NB4 (cell line): ENCODE measurements around the gene ZNF276.

Experiments used
- DNase-seq: peaks from one replicate; pipeline ENCODE4 v3.0.0; 2010; ENCODE audit warnings: low read depth
- H3K4me3 ChIP-seq: one replicate; pipeline ENCODE4 v1.5.1; 2011; ENCODE audit warnings: mild to moderate bottlenecking, low read depth, low read length, moderate library complexity
- MYC ChIP-seq: IDR thresholded peaks from 2 replicates; pipeline ENCODE4 v1.6.1; 2011; ENCODE audit warnings: low read depth, low read length
- POLR2A ChIP-seq: IDR thresholded peaks from 2 replicates; pipeline ENCODE4 v1.6.1; 2011; ENCODE audit warnings: mild to moderate bottlenecking; ENCODE audit not compliant: insufficient read length; ENCODE audit errors: extremely low read depth
- TF ChIP-seq, protein P1 (sequence below): IDR thresholded peaks from one replicate; pipeline ENCODE4 v1.5.1; 2012; ENCODE audit warnings: low read depth, low read length
- TF ChIP-seq, protein P2 (sequence below): IDR thresholded peaks from 2 replicates; pipeline ENCODE4 v1.6.1; 2011; ENCODE audit warnings: low read depth, low read length

Gene ZNF276

DNA sequence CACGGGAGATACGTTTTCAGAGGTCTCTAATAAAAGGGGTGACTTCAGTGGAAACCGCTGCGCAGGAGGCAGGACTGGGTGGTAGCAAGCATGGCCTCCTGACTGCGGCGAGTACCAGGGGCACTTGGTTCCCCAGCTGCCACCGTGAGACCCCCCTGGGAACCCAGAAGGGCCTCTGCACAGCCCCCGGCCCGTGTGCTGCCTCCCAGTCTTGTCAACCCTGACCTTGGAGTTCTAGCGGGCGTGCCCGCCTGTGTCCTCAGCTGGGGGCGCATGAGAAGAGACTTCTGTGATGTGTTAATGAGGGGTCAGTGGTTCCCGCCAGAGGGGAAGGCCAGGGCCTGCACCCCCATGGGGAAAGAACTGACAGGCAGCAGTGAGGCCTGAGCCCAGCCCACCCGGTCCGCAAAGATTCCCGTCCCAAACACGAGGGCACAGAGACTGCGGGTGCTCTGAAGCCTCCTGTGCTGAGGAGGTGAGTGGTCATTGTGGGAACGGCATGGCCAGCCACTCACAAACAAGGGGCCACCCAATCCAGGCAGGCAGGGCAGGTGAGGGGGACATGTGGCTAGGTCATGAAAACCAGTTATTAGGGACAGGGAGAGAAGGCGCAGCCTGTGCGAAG lies 9.4 kb downstream of the ZNF276 start:
- no peak for DNase-seq
- no peak overlapping the region for H3K4me3 ChIP-seq
- TF ChIP-seq, protein P1, sequence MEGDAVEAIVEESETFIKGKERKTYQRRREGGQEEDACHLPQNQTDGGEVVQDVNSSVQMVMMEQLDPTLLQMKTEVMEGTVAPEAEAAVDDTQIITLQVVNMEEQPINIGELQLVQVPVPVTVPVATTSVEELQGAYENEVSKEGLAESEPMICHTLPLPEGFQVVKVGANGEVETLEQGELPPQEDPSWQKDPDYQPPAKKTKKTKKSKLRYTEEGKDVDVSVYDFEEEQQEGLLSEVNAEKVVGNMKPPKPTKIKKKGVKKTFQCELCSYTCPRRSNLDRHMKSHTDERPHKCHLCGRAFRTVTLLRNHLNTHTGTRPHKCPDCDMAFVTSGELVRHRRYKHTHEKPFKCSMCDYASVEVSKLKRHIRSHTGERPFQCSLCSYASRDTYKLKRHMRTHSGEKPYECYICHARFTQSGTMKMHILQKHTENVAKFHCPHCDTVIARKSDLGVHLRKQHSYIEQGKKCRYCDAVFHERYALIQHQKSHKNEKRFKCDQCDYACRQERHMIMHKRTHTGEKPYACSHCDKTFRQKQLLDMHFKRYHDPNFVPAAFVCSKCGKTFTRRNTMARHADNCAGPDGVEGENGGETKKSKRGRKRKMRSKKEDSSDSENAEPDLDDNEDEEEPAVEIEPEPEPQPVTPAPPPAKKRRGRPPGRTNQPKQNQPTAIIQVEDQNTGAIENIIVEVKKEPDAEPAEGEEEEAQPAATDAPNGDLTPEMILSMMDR, result no peak
- no peak for TF ChIP-seq POLR2A
- no peak for TF ChIP-seq MYC
- TF ChIP-seq, protein P2, sequence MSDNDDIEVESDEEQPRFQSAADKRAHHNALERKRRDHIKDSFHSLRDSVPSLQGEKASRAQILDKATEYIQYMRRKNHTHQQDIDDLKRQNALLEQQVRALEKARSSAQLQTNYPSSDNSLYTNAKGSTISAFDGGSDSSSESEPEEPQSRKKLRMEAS, result no peak

DNA sequence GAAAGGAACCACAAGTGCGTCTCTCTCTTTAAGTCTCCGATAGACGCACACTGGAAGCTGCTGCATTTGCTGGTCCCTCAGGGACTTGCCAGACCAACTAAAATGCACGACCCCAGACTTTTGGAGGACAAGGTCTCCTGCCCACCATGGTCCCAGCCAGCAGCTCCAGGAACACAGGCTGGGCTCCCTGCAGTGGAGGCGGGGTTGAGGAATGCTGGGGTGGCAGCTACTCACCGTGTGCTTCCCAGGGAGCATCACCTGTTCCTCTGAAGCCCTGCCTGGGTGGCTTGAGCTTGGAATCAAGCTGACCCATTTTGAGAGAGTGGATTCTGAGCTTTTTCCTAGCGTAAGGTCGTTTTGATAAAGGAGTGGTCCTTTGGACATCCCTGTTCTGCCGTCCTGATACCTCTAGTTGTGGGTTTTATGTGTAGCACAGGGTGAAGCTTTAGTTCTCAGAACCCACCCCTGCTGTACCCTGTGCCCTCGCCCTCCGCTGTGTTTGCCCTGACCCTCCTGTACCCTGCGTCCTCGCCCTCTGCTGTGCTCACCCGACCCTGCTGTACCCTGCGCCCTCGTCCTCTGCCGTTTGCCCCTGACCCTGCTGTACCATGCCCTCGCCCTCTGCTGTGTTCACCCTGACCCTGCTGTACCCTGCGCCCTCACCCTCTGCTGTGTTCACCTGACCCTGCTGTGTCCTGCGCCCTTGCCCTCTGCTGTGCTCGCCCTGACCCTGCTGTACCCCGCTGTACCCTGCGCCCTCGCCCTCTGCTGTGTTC lies 11.0 kb downstream of the ZNF276 start:
- DNase-seq, result peak; percentile 12
- H3K4me3 ChIP-seq, result no peak overlapping the region
- TF ChIP-seq, protein P2, result no peak
- TF ChIP-seq MYC (no peak), POLR2A (no peak)
- TF ChIP-seq, protein P1, result no peak

DNA sequence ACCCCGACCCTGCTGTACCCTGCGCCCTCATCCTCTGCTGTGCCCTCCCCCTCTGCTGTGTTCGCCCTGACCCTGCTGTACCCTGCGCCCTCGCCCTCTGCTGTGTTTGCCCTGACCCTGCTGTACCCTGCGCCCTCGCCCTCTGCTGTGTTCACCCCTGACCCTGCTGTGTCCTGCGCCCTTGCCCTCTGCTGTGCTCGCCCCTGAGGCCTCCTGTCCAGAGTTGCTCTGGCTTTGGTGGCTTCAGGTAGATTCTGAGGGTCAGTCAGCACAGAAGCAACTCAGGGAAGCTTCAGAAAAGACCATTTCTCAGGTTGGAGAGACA lies 11.5 kb downstream of the ZNF276 start:
- DNase-seq, result no peak
- TF ChIP-seq POLR2A, result no peak
- TF ChIP-seq, protein P2, result no peak
- no peak for TF ChIP-seq MYC
- TF ChIP-seq, protein P1, result no peak
- no peak overlapping the region for H3K4me3 ChIP-seq

DNA sequence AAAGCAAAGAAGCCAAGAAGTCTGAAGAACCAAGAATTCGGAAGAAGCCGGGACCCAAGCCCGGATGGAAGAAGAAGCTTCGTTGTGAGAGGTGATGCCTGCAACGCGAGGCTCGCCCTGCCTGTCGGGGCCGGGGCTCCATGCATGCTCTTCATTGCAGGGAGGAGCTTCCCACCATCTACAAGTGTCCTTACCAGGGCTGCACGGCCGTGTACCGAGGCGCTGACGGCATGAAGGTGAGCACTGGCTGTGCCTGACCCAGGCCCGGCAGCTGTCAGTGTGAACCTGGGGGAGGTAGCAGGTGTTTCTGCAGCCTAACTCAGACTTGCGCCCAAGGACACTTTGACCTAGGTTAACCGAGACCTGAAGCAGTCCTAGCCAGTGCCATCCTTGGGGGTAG lies 12.0 kb downstream of the ZNF276 start:
- TF ChIP-seq, protein P1, result no peak
- TF ChIP-seq, protein P2, result no peak
- TF ChIP-seq POLR2A (no peak), MYC (no peak)
- H3K4me3 ChIP-seq, result no peak overlapping the region
- no peak for DNase-seq

DNA sequence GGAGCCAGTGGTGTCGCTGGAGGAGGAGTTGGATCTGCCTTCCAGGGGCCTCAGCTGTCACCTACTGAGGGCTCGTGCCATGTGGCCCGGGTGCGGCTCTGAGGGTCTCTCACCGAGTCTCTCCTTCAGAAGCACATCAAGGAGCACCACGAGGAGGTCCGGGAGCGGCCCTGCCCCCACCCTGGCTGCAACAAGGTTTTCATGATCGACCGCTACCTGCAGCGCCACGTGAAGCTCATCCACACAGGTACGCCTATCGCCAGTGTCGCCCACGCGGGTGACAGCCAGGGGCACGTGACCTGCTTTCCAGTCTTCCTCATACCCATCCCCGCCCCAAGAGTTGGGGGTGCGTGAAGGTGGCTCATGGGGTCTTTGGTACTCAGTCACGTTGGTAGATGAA lies 12.5 kb downstream of the ZNF276 start:
- peak; percentile 11 for DNase-seq
- TF ChIP-seq, protein P1, result no peak
- TF ChIP-seq, protein P2, result no peak
- no peak for TF ChIP-seq POLR2A
- no peak for TF ChIP-seq MYC
- no peak overlapping the region for H3K4me3 ChIP-seq

DNA sequence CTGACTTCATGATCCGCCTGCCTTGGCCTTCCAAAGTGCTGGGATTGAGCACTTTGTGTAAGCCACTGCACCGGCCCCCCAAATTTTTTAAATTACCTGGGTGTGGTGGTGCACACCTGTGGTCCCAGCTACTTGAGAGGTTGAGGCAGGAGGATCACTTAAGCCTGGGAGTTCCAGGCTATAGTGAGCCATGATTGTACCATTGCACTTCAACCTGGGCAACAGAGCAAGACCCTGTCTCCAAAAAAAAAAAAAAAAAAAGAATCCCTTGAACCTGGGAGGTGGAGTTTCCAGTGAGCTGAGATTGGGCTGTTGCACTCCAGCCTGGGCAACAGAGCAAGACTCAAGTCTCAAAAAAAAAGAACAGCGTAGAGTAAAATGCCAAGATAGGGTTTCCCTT lies 15.2 kb downstream of the ZNF276 start:
- DNase-seq, result no peak
- TF ChIP-seq, protein P2, result no peak
- TF ChIP-seq POLR2A (no peak), MYC (no peak)
- TF ChIP-seq, protein P1, result no peak

More for the DNA sequence above, 15.2 kb downstream of the ZNF276 start:
- no peak overlapping the region for H3K4me3 ChIP-seq
